HEK293T (cell line): ENCODE results near the gene TMC6.

Source experiments
- CTCF ChIA-PET: fragments of 350-600 bp; formaldehyde crosslinking; extraction: SDS; loops from one replicate; lab custom pipeline; 2021; ENCODE audit warnings: antibody characterized with exemption, inconsistent platforms; lab: Yijun Ruan, JAX
- POLR2A ChIA-PET: fragments of 350-600 bp; formaldehyde crosslinking; extraction: SDS; loops from one replicate; lab custom pipeline; 2020; ENCODE audit warnings: antibody characterized with exemption, inconsistent platforms; lab: Yijun Ruan, JAX
- DNase-seq: peaks from one replicate; pipeline ENCODE4 v3.0.0; 2012; ENCODE audit warnings: mixed read lengths; ENCODE audit errors: extremely low spot score
- ARNT ChIP-seq: fragments of 450-650 bp; IDR thresholded peaks from 2 replicates; pipeline ENCODE4 v1.6.1; 2017; ENCODE audit warnings: mild to moderate bottlenecking
- BHLHE40 ChIP-seq: fragments of 450-650 bp; IDR thresholded peaks from 2 replicates; pipeline ENCODE4 v1.6.1; 2016; ENCODE audit warnings: mild to moderate bottlenecking, moderate library complexity, borderline replicate concordance
- CTBP1 ChIP-seq: fragments of 450-650 bp; IDR thresholded peaks from 2 replicates; pipeline ENCODE4 v1.6.1; 2016; ENCODE audit warnings: borderline replicate concordance
- ELF4 ChIP-seq: fragments of 450-650 bp; IDR thresholded peaks from 2 replicates; pipeline ENCODE4 v1.6.1; 2017; ENCODE audit warnings: antibody characterized with exemption
- FOXA1 ChIP-seq: fragments of 450-650 bp; IDR thresholded peaks from 2 replicates; pipeline ENCODE4 v1.6.1; 2016; ENCODE audit warnings: mild to moderate bottlenecking
- FOXK2 ChIP-seq: fragments of 450-650 bp; IDR thresholded peaks from 2 replicates; pipeline ENCODE4 v1.6.1; 2016; ENCODE audit warnings: mild to moderate bottlenecking
- FOXM1 ChIP-seq: fragments of 450-650 bp; IDR thresholded peaks from 2 replicates; pipeline ENCODE4 v1.6.1; 2017; ENCODE audit warnings: mild to moderate bottlenecking, borderline replicate concordance
- HDGF ChIP-seq: fragments of 450-650 bp; IDR thresholded peaks from 2 replicates; pipeline ENCODE4 v1.6.1; 2017; ENCODE audit warnings: antibody characterized with exemption, borderline replicate concordance
- L3MBTL2 ChIP-seq: fragments of 450-650 bp; conservative IDR thresholded peaks from 2 replicates; pipeline ENCODE4 v1.6.1; 2016; ENCODE audit warnings: mild to moderate bottlenecking
- LEF1 ChIP-seq: fragments of 450-650 bp; IDR thresholded peaks from 2 replicates; pipeline ENCODE4 v1.6.1; 2017; ENCODE audit warnings: mild to moderate bottlenecking, borderline replicate concordance
- NFRKB ChIP-seq: fragments of 450-650 bp; IDR thresholded peaks from 2 replicates; pipeline ENCODE4 v1.6.1; 2016; ENCODE audit warnings: mild to moderate bottlenecking, moderate library complexity
- SP1 ChIP-seq: fragments of 450-650 bp; IDR thresholded peaks from 2 replicates; pipeline ENCODE4 v1.6.1; 2017
- SUZ12 ChIP-seq: fragments of 450-650 bp; IDR thresholded peaks from 2 replicates; pipeline ENCODE4 v1.6.1; 2016; ENCODE audit warnings: mild to moderate bottlenecking
- TARDBP ChIP-seq: fragments of 450-650 bp; IDR thresholded peaks from 2 replicates; pipeline ENCODE4 v1.6.1; 2016
- ZNF384 ChIP-seq: fragments of 450-650 bp; IDR thresholded peaks from 2 replicates; pipeline ENCODE4 v1.6.1; 2016
- TF ChIP-seq, protein P1 (sequence below): fragments of 450-650 bp; IDR thresholded peaks from 2 replicates; pipeline ENCODE4 v1.6.1; 2016

TMC6 gene

DNA sequence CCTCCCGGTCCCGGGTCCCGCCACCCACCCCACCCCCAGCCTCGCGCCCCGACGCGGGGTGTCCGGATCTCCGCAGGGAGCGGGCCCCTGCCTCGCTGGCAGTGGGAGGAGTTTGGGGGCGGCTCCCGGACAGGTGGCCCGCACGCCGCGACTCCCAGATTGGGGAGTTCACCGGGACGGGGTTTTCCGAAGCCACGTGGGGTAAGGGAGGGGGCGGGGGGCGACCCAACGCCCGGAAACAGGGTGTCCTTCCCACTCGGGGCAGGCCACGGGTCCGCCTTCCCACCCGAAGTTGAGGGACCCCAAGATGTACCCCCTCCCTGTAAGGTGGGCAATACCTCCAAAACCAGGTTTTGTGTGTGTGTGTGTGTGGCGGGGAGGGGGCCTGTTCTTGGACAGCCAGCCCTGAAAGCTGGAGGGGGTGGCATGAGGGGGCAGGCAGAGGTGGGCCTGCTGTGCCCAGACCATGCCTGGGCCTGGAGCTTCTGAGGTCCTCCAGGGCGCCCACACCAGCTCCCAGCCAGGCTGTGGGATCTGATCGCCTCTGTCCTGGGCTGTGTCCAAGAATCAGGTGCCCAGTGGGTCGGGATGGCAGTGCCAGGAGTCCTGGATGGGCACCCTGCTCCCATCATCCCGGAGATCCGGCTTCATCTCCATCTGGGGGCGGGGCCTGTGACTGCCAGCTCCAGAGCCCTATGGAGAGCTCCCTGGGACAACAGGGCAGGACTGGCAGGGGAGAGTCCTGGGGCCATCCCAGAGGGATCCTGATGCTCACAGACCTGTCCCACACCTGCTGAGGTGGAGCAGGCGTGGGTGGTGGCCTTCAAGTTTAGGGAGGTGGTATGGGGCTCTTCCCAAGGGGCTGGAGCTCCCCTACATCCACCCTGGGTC is 40.6 kb upstream of the TMC6 start:
- ChIA-PET CTCF (no interaction called here), POLR2A (interaction anchor here (0.9 to 4.0 kb wide), 5 partner anchors 12 to 56 kb away, joined by 4 to 31 read pairs (median 5); partner anchors contain the start of genes AFMID and TK1)
- TF ChIP-seq, protein P1, sequence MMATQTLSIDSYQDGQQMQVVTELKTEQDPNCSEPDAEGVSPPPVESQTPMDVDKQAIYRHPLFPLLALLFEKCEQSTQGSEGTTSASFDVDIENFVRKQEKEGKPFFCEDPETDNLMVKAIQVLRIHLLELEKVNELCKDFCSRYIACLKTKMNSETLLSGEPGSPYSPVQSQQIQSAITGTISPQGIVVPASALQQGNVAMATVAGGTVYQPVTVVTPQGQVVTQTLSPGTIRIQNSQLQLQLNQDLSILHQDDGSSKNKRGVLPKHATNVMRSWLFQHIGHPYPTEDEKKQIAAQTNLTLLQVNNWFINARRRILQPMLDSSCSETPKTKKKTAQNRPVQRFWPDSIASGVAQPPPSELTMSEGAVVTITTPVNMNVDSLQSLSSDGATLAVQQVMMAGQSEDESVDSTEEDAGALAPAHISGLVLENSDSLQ, result peak; percentile 91
- TF ChIP-seq ZNF384, result no peak
- DNase-seq, result peak; percentile 53

DNA sequence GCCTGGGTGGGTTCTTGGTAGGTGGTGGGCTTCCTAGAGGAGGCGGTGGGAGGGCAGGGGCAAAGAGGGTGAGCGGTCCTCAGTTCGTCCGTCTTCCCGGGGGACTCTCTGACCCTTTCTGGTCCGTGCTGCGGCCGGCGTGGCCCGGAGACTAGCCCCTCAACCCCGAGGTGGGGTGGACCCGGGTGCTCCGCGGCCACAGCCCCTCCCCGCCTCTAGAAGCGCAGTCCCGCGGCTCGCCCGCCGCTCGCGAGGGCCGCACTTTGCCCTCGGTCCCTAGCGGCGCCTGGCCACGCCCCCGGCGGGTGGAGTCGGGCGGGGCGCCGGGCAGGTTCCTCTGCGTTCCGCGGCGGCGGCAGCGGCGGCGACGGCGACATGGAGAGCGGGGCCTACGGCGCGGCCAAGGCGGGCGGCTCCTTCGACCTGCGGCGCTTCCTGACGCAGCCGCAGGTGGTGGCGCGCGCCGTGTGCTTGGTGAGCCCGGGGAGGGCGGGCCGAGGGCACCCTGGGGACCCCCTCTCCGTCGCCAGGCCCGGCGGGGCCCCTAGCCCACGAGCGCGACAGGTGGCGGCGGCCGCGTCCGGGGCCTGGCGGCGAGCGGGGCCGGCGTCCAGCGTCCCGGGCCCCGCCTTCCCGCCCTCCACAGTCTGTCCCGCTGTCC is 39.8 kb upstream of the TMC6 start, which contains the start of gene SYNGR2:
Gene SYNGR2 (plus strand): TSS at position 340 of the 661 bp plus-strand sequence. CDS start 36 bp downstream, at position 376.
- ChIA-PET CTCF (no interaction called here), POLR2A (interaction anchor here (1.0 to 4.0 kb wide), 2 partner anchors 12 to 19 kb away, joined by 4 to 31 read pairs; partner anchors contain the start of genes AFMID and TK1)
- TF ChIP-seq L3MBTL2, result no peak
- no peak for TF ChIP-seq HDGF
- TF ChIP-seq NFRKB, result no peak
- no peak for TF ChIP-seq ELF4
- TF ChIP-seq CTBP1, result no peak
- TF ChIP-seq TARDBP, result no peak
- TF ChIP-seq, protein P1, result no peak
- TF ChIP-seq BHLHE40, result no peak
- peak; percentile 86; the same call in 1 of the 2 replicates for TF ChIP-seq LEF1
- no peak for TF ChIP-seq ZNF384
- TF ChIP-seq FOXM1, result peak; percentile 76; the same call in 1 of the 2 replicates
- TF ChIP-seq SUZ12, result no peak
- no peak for TF ChIP-seq SP1
- no peak for TF ChIP-seq FOXK2
- peak; percentile 42 for TF ChIP-seq ARNT
- no peak for TF ChIP-seq FOXA1
- DNase-seq, result peak; percentile 97

DNA sequence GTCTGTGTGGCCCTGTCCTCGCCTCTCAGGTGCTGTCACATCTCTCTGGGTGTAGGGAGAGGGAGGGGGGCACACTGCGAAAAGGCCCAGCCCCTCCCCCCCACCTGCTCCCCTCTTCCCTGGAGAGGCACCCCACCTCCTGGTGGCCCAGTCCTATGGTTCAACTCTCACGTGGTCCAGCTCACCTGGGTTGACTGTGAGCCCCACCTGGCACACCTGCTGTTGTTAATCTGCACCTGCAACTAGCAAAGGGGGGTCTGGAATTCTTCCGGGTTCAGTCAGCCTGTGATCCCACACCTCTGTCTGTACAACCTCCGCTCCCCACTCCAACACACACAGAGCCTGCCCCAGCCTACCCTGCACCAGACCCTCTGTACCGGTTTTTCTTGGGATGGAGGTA is 37.9 kb upstream of the TMC6 start:
- no peak for DNase-seq
- TF ChIP-seq LEF1, result no peak
- TF ChIP-seq FOXA1, result no peak
- no peak for TF ChIP-seq L3MBTL2
- TF ChIP-seq, protein P1, result no peak
- no peak for TF ChIP-seq ARNT
- TF ChIP-seq FOXK2, result no peak
- no peak for TF ChIP-seq NFRKB
- POLR2A ChIA-PET, result no interaction called here
- CTCF ChIA-PET, result no interaction called here

DNA sequence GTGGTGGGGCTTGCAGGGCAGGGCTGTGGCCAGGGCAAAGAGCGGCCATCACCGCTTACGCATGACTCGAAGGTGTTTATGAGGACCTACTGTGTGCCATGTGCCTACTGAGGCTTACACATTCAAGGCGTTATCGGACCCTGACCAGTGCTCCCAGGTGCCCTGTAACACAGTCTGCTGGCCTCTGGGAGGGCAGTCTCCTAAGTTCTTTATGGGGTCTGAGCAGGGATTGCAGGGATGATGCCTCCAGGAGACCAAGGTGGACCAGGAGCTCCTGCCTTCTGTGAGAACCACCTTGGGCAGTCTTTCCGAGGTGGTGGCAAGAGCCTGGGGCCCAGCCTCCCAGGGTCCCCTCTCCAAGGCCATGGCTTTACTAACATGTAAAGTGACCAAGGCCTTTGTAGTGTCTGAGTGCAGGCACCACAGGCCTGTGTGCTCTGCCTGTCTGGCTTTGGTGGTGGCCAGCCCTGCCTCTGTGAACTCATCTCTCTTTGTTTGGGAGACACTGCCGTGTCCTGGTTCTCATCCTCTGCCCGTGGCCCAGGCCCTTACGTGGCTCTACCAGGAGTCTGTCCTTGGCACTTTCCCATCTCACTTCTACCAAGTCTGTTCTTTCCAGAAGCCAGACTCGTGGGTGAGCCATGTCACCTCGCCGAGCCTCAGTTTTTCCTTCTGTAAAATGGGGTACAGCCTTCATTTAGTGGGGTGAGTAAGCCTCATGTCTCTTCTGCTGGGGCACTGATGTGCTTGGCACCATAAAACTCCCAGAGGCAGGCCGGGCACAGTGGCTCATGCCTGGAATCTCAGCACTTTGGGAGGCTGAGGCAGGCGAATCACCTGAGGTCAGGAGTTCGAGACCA is 36.4 kb upstream of the TMC6 start:
- TF ChIP-seq NFRKB, result no peak
- TF ChIP-seq LEF1, result no peak
- TF ChIP-seq ARNT, result no peak
- no peak for TF ChIP-seq TARDBP
- TF ChIP-seq, protein P1, result no peak
- no peak for TF ChIP-seq ZNF384
- no peak for TF ChIP-seq HDGF
- POLR2A ChIA-PET, result interaction anchor here (1.1 kb wide), 1 partner anchor 21 kb away, joined by 4 read pairs; the partner anchor contains the start of gene TK1
- no peak for DNase-seq
- CTCF ChIA-PET, result no interaction called here
